Activated CD4-positive, CD25-positive, alpha-beta regulatory T cell treated with anti-CD3 and anti-CD28 coated beads, Interleukin-2, amount 50 U/mL, for 16 hours (primary cell): ENCODE measurements around the gene AKR1C8.
"Not testable (repeated sequence)": the region's sequence is repeated elsewhere in the genome, so short reads cannot be mapped to it uniquely, and the experiment has no call there.

ENCODE experiments used
- DNase-seq: peaks from one replicate; pipeline ENCODE4 v3.0.0-alpha.2; 2020; ENCODE audit warnings: low read depth, low spot score

The AKR1C8 gene

GRCh38 chr10:5168897-5169420, 16.0 kb downstream of the AKR1C8 start:
- DNase-seq = no peak

- no peak for DNase-seq
Measured at GRCh38 chr10:5165738-5166137, 19.2 kb downstream of the AKR1C8 start.

GRCh38 chr10:5163487-5163886, 21.5 kb downstream of the AKR1C8 start:
- no peak for DNase-seq

GRCh38 chr10:5159126-5159525, 25.8 kb downstream of the AKR1C8 start:
- DNase-seq = no peak

- no peak for DNase-seq
Measured at GRCh38 chr10:5157501-5157900, 27.4 kb downstream of the AKR1C8 start.

GRCh38 chr10:5155951-5156350, 29.0 kb downstream of the AKR1C8 start:
- DNase-seq = no peak

- DNase-seq = no peak
Measured at GRCh38 chr10:5151076-5151475, 33.9 kb downstream of the AKR1C8 start.

GRCh38 chr10:5148678-5149032, 36.3 kb downstream of the AKR1C8 start:
- no peak for DNase-seq

GRCh38 chr10:5147981-5148677, 36.8 kb downstream of the AKR1C8 start:
- no peak for DNase-seq

GRCh38 chr10:5147255-5147980, 37.5 kb downstream of the AKR1C8 start:
- DNase-seq = no peak

GRCh38 chr10:5146920-5147254, 38.1 kb downstream of the AKR1C8 start:
- no peak for DNase-seq

- DNase-seq = no peak
Measured at GRCh38 chr10:5143137-5143536, 41.8 kb downstream of the AKR1C8 start.

GRCh38 chr10:5142199-5142598, 42.8 kb downstream of the AKR1C8 start:
- no peak for DNase-seq

- not testable (repeated sequence) for DNase-seq
Measured at GRCh38 chr10:5137699-5138098, 47.3 kb downstream of the AKR1C8 start.

GRCh38 chr10:5136468-5137087, 48.4 kb downstream of the AKR1C8 start:
- DNase-seq = no peak

- no peak for DNase-seq
Measured at GRCh38 chr10:5135581-5135980, 49.4 kb downstream of the AKR1C8 start.

GRCh38 chr10:5125315-5126044, 59.5 kb downstream of the AKR1C8 start:
- no peak for DNase-seq

GRCh38 chr10:5123886-5124285, 61.1 kb downstream of the AKR1C8 start:
- DNase-seq = no peak

GRCh38 chr10:5119997-5120396, 65.0 kb downstream of the AKR1C8 start:
- not testable (repeated sequence) for DNase-seq

GRCh38 chr10:5117026-5117425, 67.9 kb downstream of the AKR1C8 start:
- DNase-seq = no peak

GRCh38 chr10:5116621-5117020, 68.3 kb downstream of the AKR1C8 start:
- no peak for DNase-seq

GRCh38 chr10:5109861-5110260, 75.1 kb downstream of the AKR1C8 start:
- not testable (repeated sequence) for DNase-seq
